H9 (cell line): Measurements from ENCODE around the gene ACBD7. TPM values are rescaled to one million over a fixed set of nuclear protein-coding genes. Genes with fewer than 3 reads are reported as not detected.
A peak's percentile ranks its signal among the peaks of the same experiment; 100 is the strongest.

Experiments used
- DNase-seq: peaks from one replicate; pipeline ENCODE4 v3.0.0-alpha.2; 2017
- H2AFZ ChIP-seq: one replicate; pipeline ENCODE4 v1.6.1; 2013; ENCODE audit warnings: mild to moderate bottlenecking, low read length, control low read depth, moderate library complexity
- H2AK5ac ChIP-seq: 2 replicates; pipeline ENCODE4 v1.6.1; 2013; ENCODE audit warnings: low read length, control low read depth, mixed read lengths; ENCODE audit not compliant: insufficient read length
- H2BK120ac ChIP-seq: one replicate; pipeline ENCODE4 v1.6.1; 2013; ENCODE audit warnings: low read depth, mild to moderate bottlenecking, low read length, control low read depth, inconsistent platforms; ENCODE audit not compliant: poor library complexity, severe bottlenecking
- H2BK12ac ChIP-seq: 2 replicates; pipeline ENCODE4 v1.6.1; 2013; ENCODE audit warnings: low read length, control low read depth, mixed read lengths, low read depth; ENCODE audit not compliant: insufficient read length
- H2BK15ac ChIP-seq: 2 replicates; pipeline ENCODE4 v1.6.1; 2013; ENCODE audit warnings: low read depth, low read length, control low read depth
- H2BK20ac ChIP-seq: one replicate; pipeline ENCODE4 v1.6.1; 2013; ENCODE audit warnings: low read depth, mild to moderate bottlenecking, low read length, control low read depth, inconsistent platforms; ENCODE audit not compliant: poor library complexity, severe bottlenecking
- H2BK5ac ChIP-seq: 2 replicates; pipeline ENCODE4 v1.6.1; 2013; ENCODE audit warnings: low read length, control low read depth, mixed read lengths; ENCODE audit not compliant: insufficient read length
- H3K14ac ChIP-seq: 2 replicates; pipeline ENCODE4 v1.6.1; 2013; ENCODE audit warnings: low read length, control low read depth; ENCODE audit not compliant: insufficient read depth
- H3K18ac ChIP-seq: 2 replicates; pipeline ENCODE4 v1.6.1; 2013; ENCODE audit warnings: low read depth, mild to moderate bottlenecking, mixed read lengths, low read length, control low read depth; ENCODE audit not compliant: insufficient read length
- H3K23ac ChIP-seq: 2 replicates; pipeline ENCODE4 v1.6.1; 2013; ENCODE audit warnings: low read length, control low read depth, mixed read lengths, low read depth; ENCODE audit not compliant: insufficient read length
- H3K23me2 ChIP-seq: 2 replicates; pipeline ENCODE4 v1.6.1; 2013; ENCODE audit warnings: low read depth, mild to moderate bottlenecking, mixed read lengths, low read length, control low read depth; ENCODE audit not compliant: insufficient read length, poor library complexity, severe bottlenecking
- H3K27ac ChIP-seq: 2 replicates; pipeline ENCODE4 v1.5.1; 2013; ENCODE audit warnings: low read length, control low read depth, mixed read lengths, low read depth; ENCODE audit not compliant: insufficient read length
- H3K27me3 ChIP-seq: 2 replicates; pipeline ENCODE4 v1.6.1; 2013; ENCODE audit warnings: low read length, control low read depth, inconsistent platforms; ENCODE audit not compliant: insufficient read depth
- H3K4ac ChIP-seq: 2 replicates; pipeline ENCODE4 v1.6.1; 2013; ENCODE audit warnings: low read depth, mild to moderate bottlenecking, control low read depth, inconsistent platforms, low read length, moderate library complexity
- H3K4me1 ChIP-seq: 2 replicates; pipeline ENCODE4 v1.6.1; 2013; ENCODE audit warnings: low read length, control low read depth, inconsistent platforms; ENCODE audit not compliant: insufficient read depth
- H3K4me2 ChIP-seq: 2 replicates; pipeline ENCODE4 v1.6.1; 2013; ENCODE audit warnings: low read length, control low read depth, mixed read lengths; ENCODE audit not compliant: insufficient read length, insufficient read depth
- H3K56ac ChIP-seq: 2 replicates; pipeline ENCODE4 v1.6.1; 2013; ENCODE audit warnings: low read depth, mild to moderate bottlenecking, mixed read lengths, low read length, control low read depth; ENCODE audit not compliant: insufficient read length
- H3K79me1 ChIP-seq: 2 replicates; pipeline ENCODE4 v1.6.1; 2013; ENCODE audit warnings: low read depth, mild to moderate bottlenecking, moderate library complexity, low read length, control low read depth, inconsistent platforms; ENCODE audit not compliant: insufficient read depth, poor library complexity, severe bottlenecking
- H3K79me2 ChIP-seq: 2 replicates; pipeline ENCODE4 v1.6.1; 2013; ENCODE audit warnings: low read length, control low read depth, inconsistent platforms; ENCODE audit not compliant: insufficient read depth
- H3K9ac ChIP-seq: 2 replicates; pipeline ENCODE4 v1.6.1; 2013; ENCODE audit warnings: low read length, control low read depth, mixed read lengths; ENCODE audit not compliant: insufficient read length; ENCODE audit errors: extremely low read depth
- H3K9me3 ChIP-seq: one replicate; pipeline ENCODE4 v1.6.1; 2013; ENCODE audit warnings: low read depth, low read length, inconsistent platforms; ENCODE audit not compliant: control insufficient read depth
- H3T11ph ChIP-seq: one replicate; pipeline ENCODE4 v1.6.1; 2013; ENCODE audit warnings: mild to moderate bottlenecking, low read length, control low read depth, inconsistent platforms
- H4K20me1 ChIP-seq: one replicate; pipeline ENCODE4 v1.6.1; 2013; ENCODE audit not compliant: control insufficient read depth, insufficient read length, insufficient read depth
- H4K5ac ChIP-seq: 2 replicates; pipeline ENCODE4 v1.6.1; 2013; ENCODE audit warnings: low read depth, mild to moderate bottlenecking, mixed read lengths, low read length, control low read depth; ENCODE audit not compliant: insufficient read length
- H4K8ac ChIP-seq: replicated peaks from 2 replicates; pipeline ENCODE4 v1.6.1; 2013; ENCODE audit warnings: low read length, control low read depth, mixed read lengths, low read depth; ENCODE audit not compliant: insufficient read length
- H4K91ac ChIP-seq: 2 replicates; pipeline ENCODE4 v1.6.1; 2013; ENCODE audit warnings: low read depth, mild to moderate bottlenecking, moderate library complexity, mixed read lengths, low read length, control low read depth; ENCODE audit not compliant: insufficient read length
- H3K27ac Mint-ChIP-seq, 3 experiments: 2 replicates in 2 of 3; 3 replicates in 1 of 3; pipeline ENCODE4 v1.8.0; 2020 to 2021; ENCODE audit warnings: mixed read lengths in 3 of 3, mild to moderate bottlenecking in 1 of 3, moderate library complexity in 1 of 3
- H3K27me3 Mint-ChIP-seq: 2 replicates; pipeline ENCODE4 v1.8.0; 2021; ENCODE audit warnings: low read depth, mild to moderate bottlenecking, moderate library complexity, mixed read lengths
- H3K36me3 Mint-ChIP-seq, 3 experiments: 2 replicates in 2 of 3; 3 replicates in 1 of 3; pipeline ENCODE4 v1.8.0; 2020 to 2021; ENCODE audit warnings: low read depth in 3 of 3, mixed read lengths in 3 of 3; ENCODE audit not compliant: insufficient read depth in 1 of 3
- H3K4me1 Mint-ChIP-seq, 2 experiments: 2 replicates each; pipeline ENCODE4 v1.8.0; 2020; ENCODE audit warnings: mixed read lengths in 2 of 2
- H3K4me3 Mint-ChIP-seq, 2 experiments: 2 replicates in 1 of 2; 3 replicates in 1 of 2; pipeline ENCODE4 v1.8.0; 2020 to 2021; ENCODE audit warnings: mild to moderate bottlenecking in 2 of 2, mixed read lengths in 2 of 2, moderate library complexity in 1 of 2
- H3K9me3 Mint-ChIP-seq, 2 experiments: 2 replicates in 1 of 2; 3 replicates in 1 of 2; pipeline ENCODE4 v1.8.0; 2020; ENCODE audit warnings: mild to moderate bottlenecking in 2 of 2, mixed read lengths in 2 of 2, moderate library complexity in 1 of 2
- WGBS: extraction: QIAGEN DNeasy Blood & Tissue Kit; methylation state at CpG from one replicate; pipeline ENCODE4 v1.1.7; 2013; ENCODE audit warnings: missing lambda C conversion rate, low lambda C conversion rate, mixed read lengths; ENCODE audit not compliant: insufficient read length; ENCODE audit errors: extremely low coverage; 5-methylcytosine and 5-hydroxymethylcytosine counted together
- total RNA-seq: library from RNA; stranded (reverse); gene quantifications from 2 replicates; pipeline ENCODE4 v1.2.1, GENCODE V29; 2021
- TF ChIP-seq, protein P1 (sequence below): fragments of 200-600 bp; sonication (generic); conservative IDR thresholded peaks from 3 replicates; pipeline ENCODE4 v1.8.0; 2021; ENCODE audit warnings: antibody characterized with exemption, mild to moderate bottlenecking

The ACBD7 gene
- total RNA-seq, 1 experiment from 2014 or later, result 25.0 TPM

DNA sequence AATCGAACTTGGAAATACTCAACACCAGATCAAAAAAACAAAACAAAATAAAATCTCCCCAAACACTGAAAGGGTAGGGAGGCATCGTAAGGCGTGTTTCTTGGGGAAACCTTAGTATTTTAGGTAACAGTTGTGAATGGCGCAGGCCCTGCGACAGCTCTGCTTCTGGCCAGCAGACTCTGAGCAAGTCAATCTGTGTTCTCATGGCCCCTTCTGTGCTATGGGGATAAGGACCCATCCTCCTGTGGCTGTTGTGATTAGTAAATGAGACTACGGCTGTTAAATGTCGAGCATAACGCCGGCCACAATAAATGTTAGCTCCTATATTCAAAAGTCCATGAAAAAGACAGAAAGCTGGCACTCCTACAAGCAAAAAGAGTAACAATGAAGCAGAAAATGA, 35.6 kb upstream of the ACBD7 start:
- TF ChIP-seq, protein P1, sequence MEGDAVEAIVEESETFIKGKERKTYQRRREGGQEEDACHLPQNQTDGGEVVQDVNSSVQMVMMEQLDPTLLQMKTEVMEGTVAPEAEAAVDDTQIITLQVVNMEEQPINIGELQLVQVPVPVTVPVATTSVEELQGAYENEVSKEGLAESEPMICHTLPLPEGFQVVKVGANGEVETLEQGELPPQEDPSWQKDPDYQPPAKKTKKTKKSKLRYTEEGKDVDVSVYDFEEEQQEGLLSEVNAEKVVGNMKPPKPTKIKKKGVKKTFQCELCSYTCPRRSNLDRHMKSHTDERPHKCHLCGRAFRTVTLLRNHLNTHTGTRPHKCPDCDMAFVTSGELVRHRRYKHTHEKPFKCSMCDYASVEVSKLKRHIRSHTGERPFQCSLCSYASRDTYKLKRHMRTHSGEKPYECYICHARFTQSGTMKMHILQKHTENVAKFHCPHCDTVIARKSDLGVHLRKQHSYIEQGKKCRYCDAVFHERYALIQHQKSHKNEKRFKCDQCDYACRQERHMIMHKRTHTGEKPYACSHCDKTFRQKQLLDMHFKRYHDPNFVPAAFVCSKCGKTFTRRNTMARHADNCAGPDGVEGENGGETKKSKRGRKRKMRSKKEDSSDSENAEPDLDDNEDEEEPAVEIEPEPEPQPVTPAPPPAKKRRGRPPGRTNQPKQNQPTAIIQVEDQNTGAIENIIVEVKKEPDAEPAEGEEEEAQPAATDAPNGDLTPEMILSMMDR, result no peak
- H3K4me3 Mint-ChIP-seq, result no peak overlapping the region
- peak overlapping the region in 2 of 3 experiments; percentile 11 to 13; a peak in 2 of 7 replicates for H3K27ac Mint-ChIP-seq

More for the DNA sequence above, 35.6 kb upstream of the ACBD7 start:
- Mint-ChIP-seq H3K27me3 (no peaks in the 10 kb centered on the region), H3K9me3 (no peaks in the 10 kb centered on the region), H3K36me3 (peaks cover 16 to 35% (median 27%) of the 10 kb centered on the region in 3 experiments), H3K4me1 (no peaks in the 10 kb centered on the region)
- Histone ChIP-seq H2BK20ac (no peak overlapping the region), H2BK15ac (no peak overlapping the region), H2AK5ac (no peak overlapping the region), H4K20me1 (no peaks in the 10 kb centered on the region), H3K4ac (no peak overlapping the region), H3K9ac (no peak overlapping the region), H3K56ac (no peak overlapping the region), H3K14ac (no peak overlapping the region), H3T11ph (no peak overlapping the region), H4K5ac (no peak overlapping the region), H3K27ac (no peak overlapping the region), H3K79me2 (no peaks in the 10 kb centered on the region), H3K27me3 (no peaks in the 10 kb centered on the region), H4K8ac (no peak overlapping the region), H3K9me3 (no peaks in the 10 kb centered on the region), H3K18ac (no peak overlapping the region), H3K23me2 (no peaks in the 10 kb centered on the region), H4K91ac (no peak overlapping the region), H3K4me2 (no peak overlapping the region), H2BK120ac (no peak overlapping the region), H2AFZ (no peak overlapping the region), H2BK12ac (no peak overlapping the region), H3K23ac (no peak overlapping the region), H3K4me1 (no peaks in the 10 kb centered on the region), H2BK5ac (no peak overlapping the region), H3K79me1 (no peaks in the 10 kb centered on the region)
- WGBS, result no CpG with 5 or more reads among the region's 9 CpGs
- no peak for DNase-seq
